A204.1 (cell line): ENCODE results near the gene PPP6R1.

Experiments used
- FAIRE-seq: peaks from 2 replicates; lab custom pipeline; 2012; peaks lifted over from hg19 to GRCh38; lab: Jason Lieb, UNC

Gene PPP6R1

GRCh38 chr19:55244004-55244680, 14.7 kb downstream of the PPP6R1 start:
- FAIRE-seq = no peak

DNA sequence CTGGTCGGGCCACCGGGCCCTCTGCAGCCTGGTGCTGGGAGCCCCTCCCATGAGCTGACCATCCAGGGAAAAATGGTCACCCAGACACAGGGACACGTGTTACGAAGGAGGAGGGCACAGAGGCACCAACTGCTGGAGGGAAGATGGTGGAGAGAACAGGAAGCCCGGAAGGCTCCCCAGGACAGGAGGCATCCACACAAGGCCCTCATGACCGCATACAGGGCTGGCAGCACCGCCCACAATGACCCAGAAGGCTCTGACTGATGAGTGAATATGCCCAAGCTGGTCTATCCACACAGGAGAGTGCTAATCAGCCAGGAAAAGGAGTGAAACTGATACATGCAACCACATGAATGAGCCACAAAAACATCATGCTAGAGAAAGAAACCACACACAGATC, 16.3 kb downstream of the PPP6R1 start:
- no peak for FAIRE-seq

- no peak for FAIRE-seq
Measured at GRCh38 chr19:55241935-55242464, 16.8 kb downstream of the PPP6R1 start.

- no peak for FAIRE-seq
Measured at GRCh38 chr19:55241143-55241934, 17.5 kb downstream of the PPP6R1 start.

GRCh38 chr19:55240713-55241020, 18.1 kb downstream of the PPP6R1 start:
- FAIRE-seq = no peak

GRCh38 chr19:55239004-55239403, 19.8 kb downstream of the PPP6R1 start:
- no peak for FAIRE-seq

DNA sequence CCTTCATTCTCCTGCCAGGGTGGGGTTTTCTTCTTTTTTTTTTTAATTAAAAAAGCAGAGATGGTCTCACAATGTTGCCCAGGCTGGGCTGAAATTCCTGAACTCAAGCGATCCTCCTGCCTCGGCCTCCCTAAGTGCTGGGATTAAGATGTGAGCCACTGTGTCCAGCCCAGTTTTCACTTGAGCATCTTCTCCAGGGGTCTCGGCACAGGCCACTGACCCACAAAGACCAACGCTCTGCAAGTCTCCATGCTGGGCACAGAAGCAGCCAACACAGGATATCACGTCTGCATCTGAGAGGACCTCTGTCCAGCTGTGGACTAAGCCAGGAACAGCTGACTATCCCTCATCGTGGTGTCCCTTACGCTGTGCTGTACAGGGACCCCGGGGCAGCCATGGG, 20.8 kb downstream of the PPP6R1 start:
- FAIRE-seq = no peak

DNA sequence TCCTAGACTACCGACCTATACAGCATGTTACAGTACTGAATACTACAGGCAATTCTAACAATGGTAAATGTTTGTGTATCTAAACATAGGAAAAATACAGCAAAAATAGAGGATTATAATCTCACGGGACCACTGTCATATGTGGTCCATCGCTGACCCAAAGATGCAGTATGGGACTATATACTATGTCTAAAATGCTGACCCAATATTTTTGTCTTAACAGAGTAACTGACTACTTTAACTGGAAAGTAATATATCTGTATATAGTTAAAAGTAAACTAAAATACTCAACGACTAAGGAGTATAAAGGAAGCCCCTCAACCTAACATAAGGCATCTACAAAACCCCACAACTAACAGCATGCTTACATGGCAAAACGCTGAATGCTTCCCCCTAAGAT, 25.8 kb downstream of the PPP6R1 start:
- FAIRE-seq = no peak

DNA sequence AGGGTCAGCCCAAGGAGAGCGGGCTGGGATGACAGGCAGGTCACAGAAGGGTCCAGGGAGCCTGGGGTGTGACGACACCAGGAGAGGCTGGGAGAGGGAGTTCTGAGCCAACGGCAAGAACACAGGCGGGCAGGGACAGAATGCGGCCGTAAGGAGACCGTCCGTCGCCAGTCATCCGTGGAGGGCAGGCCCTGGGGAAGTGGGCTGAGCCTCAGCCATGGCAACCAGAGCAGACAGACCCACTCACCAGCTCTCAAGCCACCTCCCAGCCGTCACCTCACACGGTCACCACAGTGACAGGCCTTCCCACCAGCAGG, 26.6 kb downstream of the PPP6R1 start:
- no peak for FAIRE-seq

DNA sequence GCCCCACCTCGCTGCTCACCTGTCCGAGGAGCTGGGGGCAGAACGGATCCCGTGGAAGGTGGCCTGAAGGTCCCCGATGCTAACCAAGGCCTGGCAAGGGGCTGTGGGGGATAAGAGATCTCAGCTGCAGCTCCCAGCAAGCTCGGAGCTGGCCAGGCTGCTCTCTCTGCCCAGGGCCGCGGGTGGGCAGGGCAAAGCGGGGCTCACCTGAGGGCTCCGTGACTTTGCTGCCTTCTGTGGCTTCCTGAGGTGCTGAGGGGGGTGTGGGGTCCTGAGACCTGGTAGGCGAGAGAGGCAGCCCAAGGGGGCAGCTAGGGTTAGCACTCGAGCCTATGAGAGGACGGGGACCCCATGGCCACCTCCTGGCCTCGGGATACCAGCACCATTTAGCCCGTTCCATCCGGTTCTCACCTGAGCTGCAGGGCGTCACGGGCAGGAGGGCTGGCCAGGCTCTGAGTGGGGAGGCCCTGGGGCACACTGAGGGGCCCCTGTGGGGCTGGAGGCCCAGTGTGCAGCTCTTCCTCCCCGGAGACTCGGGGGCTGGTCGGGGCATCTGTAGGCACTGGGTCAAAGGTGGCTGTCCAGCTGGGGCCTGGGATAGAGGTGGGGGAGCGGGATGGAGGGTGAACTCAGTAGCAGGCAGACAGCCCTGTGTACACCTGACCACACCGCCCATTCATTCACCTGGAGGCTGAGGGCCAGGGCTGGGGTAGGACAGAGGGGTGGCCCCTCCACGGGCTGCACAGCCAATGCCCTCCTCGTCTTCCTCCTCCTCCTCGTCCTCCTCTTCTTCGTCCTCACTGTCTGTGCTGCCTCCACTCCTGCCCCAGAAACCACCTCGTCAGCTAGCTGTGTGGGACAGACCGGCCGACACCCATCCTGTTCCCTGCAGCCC, 27.2 kb downstream of the PPP6R1 start:
- no peak for FAIRE-seq

- FAIRE-seq = no peak
Measured at GRCh38 chr19:55230780-55231179, 28.0 kb downstream of the PPP6R1 start.

- no peak for FAIRE-seq
Measured at GRCh38 chr19:55230329-55230728, 28.5 kb downstream of the PPP6R1 start.

GRCh38 chr19:55229789-55230182, 29.0 kb downstream of the PPP6R1 start:
- no peak for FAIRE-seq

- no peak for FAIRE-seq
Measured at GRCh38 chr19:55229145-55229788, 29.6 kb downstream of the PPP6R1 start.

GRCh38 chr19:55228403-55229031, 30.3 kb downstream of the PPP6R1 start, which contains the start of gene TMEM86B:
Gene TMEM86B (minus strand): TSS chr19:55228763. CDS start chr19:55228741, 22 bp downstream.
- FAIRE-seq = no peak

DNA sequence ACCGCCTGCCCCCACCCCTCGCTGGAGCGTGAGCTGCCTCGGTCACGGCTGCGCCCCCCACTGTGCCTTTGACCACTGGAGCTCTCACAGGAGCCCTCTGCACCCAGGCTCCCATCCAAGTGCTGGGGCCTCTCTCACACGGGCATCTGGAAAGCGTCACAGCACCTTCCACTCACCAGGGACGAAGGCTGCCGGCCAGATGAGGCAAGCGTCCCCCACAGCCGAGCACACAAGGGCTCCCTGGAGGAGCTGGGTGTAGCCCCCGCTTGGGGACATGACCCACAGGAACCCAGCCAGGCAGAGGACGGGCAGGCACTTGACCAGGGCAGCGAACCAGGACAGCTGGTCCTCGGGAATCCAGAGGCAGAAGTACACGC, 30.8 kb downstream of the PPP6R1 start:
- no peak for FAIRE-seq

DNA sequence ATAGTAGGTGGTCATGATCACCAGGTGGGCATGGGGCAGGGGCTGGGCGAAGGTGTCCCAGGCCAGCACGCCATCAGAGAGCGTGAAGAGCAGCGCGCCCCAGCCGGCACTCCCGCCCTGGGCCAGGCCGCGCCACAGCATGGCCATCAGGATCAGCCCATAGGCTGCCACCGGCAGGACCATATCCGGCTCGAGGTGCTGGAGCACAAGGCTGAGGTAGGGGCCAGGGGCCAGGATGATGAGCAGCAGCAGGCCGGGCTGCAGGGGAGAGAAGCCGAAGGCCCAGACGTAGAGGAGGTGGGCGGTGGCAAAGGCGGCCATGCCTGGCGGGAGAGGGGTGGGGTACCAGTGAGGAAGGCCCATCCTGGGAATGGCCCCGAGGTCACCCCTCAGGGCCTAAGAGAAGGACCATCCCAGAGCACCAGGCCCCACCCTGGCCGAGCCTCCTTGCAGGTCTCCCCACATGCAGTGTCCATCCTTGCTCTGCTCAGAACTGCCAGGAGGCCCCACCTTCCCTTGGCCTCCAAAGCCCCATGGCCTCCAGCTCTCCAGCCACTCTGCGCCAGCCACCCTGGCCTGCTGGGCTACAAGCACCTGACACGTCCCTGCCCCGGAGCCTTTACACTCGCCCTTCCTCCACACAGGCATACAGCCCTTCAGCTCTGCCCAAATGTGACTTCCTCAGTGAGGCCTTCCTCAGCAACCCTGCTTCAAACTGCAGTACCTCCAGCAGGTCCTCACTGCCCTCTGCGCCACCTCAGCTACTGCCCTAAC, 31.4 kb downstream of the PPP6R1 start:
- no peak for FAIRE-seq

DNA sequence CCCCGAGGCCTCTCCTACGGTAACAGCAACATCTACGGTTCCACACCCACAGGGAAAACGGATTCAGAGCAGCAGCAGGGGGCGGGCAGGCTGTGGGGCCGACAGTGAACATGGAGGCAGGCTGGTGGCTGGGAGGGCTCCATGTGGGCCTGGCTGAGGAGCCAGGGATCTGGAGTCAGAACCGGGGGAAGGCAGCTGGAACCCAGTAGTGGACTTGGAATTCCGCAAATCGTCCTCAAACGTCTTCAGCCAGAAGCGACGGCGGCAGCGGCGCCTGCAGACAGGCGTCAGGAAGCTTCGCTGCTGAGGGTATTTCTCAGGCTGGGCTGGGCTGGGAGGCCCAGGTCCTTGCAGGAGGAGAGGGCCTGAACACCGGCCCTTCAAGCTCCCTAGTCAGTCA, 32.0 kb downstream of the PPP6R1 start:
- no peak for FAIRE-seq

- no peak for FAIRE-seq
Measured at GRCh38 chr19:55226273-55226672, 32.5 kb downstream of the PPP6R1 start.

DNA sequence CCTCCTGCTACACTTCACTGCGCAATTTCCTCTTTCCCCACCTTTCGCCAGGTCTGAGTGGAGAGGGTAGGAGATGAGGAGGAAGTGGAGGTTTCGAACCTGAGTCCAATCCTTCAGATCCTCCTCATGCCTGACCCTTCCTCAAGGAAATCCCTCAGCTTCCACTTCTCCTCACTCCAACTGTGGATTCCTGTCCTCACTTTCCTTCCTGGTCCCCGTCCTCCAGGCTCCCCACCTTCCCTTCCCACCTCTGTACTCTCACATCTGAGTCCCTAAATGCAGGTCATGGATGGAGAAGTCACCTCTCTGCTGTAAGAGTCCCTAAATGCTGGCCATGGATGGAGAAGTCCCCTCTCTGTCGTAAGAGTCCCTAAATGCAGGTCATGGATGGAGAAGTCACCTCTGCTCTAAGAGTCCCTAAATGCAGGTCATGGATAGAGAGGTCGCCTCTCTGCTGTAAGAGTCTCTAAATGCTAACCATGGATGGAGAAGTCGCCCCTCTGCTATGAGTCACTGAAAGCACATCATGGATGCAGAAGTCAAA, 33.3 kb downstream of the PPP6R1 start:
- no peak for FAIRE-seq
